ENCODE results near the gene TRIO. TPM values are rescaled to one million over a fixed set of nuclear protein-coding genes. Genes with fewer than 3 reads are reported as not detected.

Gene TRIO
- total and polyA plus RNA-seq, 2 donors: 35.8 to 233 TPM

GRCh38 chr5:14247054-14247386, 103.9 kb downstream of the TRIO start:
- DNase-seq (ENCODE audit: extremely low spot score): no peak
- Histone ChIP-seq H3K27ac (ENCODE audit: low read depth) (no peak overlapping the region), H3K4me3 (ENCODE audit: low read depth, low read length) (no peak overlapping the region), H3K4me1 (ENCODE audit: insufficient read depth) (no peaks in the 10 kb centered on the region), H3K36me3 (ENCODE audit: insufficient read depth) (no peaks in the 10 kb centered on the region)
- 54% methylated on average over 4 of the region's 4 CpGs for WGBS

- peaks cover 1% of the 10 kb centered on the region for H3K4me1 ChIP-seq (ENCODE audit: insufficient read depth)
- WGBS: 77% methylated on average over 6 of the region's 6 CpGs
- DNase-seq (ENCODE audit: extremely low spot score): no peak
- no peak overlapping the region for H3K27ac ChIP-seq (ENCODE audit: low read depth)
- H3K4me3 ChIP-seq (ENCODE audit: low read depth, low read length): no peak overlapping the region
- H3K36me3 ChIP-seq (ENCODE audit: insufficient read depth): no peaks in the 10 kb centered on the region
Observed at GRCh38 chr5:14249258-14250082, 106.3 kb downstream of the TRIO start.

- Histone ChIP-seq H3K4me1 (ENCODE audit: insufficient read depth) (peaks cover 2% of the 10 kb centered on the region), H3K36me3 (ENCODE audit: insufficient read depth) (no peaks in the 10 kb centered on the region), H3K27ac (ENCODE audit: low read depth) (no peak overlapping the region), H3K4me3 (ENCODE audit: low read depth, low read length) (no peak overlapping the region)
- WGBS: 30% methylated on average over 16 of the region's 16 CpGs
- peak; percentile 77 for DNase-seq (ENCODE audit: extremely low spot score)
Observed at GRCh38 chr5:14250084-14250695, 107.0 kb downstream of the TRIO start.

GRCh38 chr5:14250748-14251701, 107.9 kb downstream of the TRIO start:
- Histone ChIP-seq H3K36me3 (ENCODE audit: insufficient read depth) (no peaks in the 10 kb centered on the region), H3K4me1 (ENCODE audit: insufficient read depth) (peaks cover 2% of the 10 kb centered on the region), H3K27ac (ENCODE audit: low read depth) (no peak overlapping the region), H3K4me3 (ENCODE audit: low read depth, low read length) (no peak overlapping the region)
- 83% methylated on average over 11 of the region's 11 CpGs for WGBS
- DNase-seq (ENCODE audit: extremely low spot score): no peak

GRCh38 chr5:14251733-14252132, 108.6 kb downstream of the TRIO start:
- no peak for DNase-seq (ENCODE audit: extremely low spot score)
- Histone ChIP-seq H3K36me3 (ENCODE audit: insufficient read depth) (no peaks in the 10 kb centered on the region), H3K4me1 (ENCODE audit: insufficient read depth) (peaks cover 2% of the 10 kb centered on the region), H3K27ac (ENCODE audit: low read depth) (no peak overlapping the region), H3K4me3 (ENCODE audit: low read depth, low read length) (no peak overlapping the region)

- no peak for DNase-seq (ENCODE audit: extremely low spot score)
- WGBS: 89% methylated on average over 4 of the region's 4 CpGs
- peaks cover 2% of the 10 kb centered on the region for H3K4me1 ChIP-seq (ENCODE audit: insufficient read depth)
- H3K27ac ChIP-seq (ENCODE audit: low read depth): no peak overlapping the region
- no peaks in the 10 kb centered on the region for H3K36me3 ChIP-seq (ENCODE audit: insufficient read depth)
- no peak overlapping the region for H3K4me3 ChIP-seq (ENCODE audit: low read depth, low read length)
Observed at GRCh38 chr5:14252793-14253192, 109.7 kb downstream of the TRIO start.

- H3K27ac ChIP-seq (ENCODE audit: low read depth): no peak overlapping the region
- WGBS: 91% methylated on average over 2 of the region's 2 CpGs
- peaks cover 2% of the 10 kb centered on the region for H3K4me1 ChIP-seq (ENCODE audit: insufficient read depth)
- DNase-seq (ENCODE audit: extremely low spot score): no peak
- H3K4me3 ChIP-seq (ENCODE audit: low read depth, low read length): no peak overlapping the region
- H3K36me3 ChIP-seq (ENCODE audit: insufficient read depth): no peaks in the 10 kb centered on the region
Observed at GRCh38 chr5:14254686-14255085, 111.5 kb downstream of the TRIO start.

- DNase-seq (ENCODE audit: extremely low spot score): no peak
- Histone ChIP-seq H3K27ac (ENCODE audit: low read depth) (no peak overlapping the region), H3K4me1 (ENCODE audit: insufficient read depth) (peaks cover 2% of the 10 kb centered on the region), H3K36me3 (ENCODE audit: insufficient read depth) (no peaks in the 10 kb centered on the region), H3K4me3 (ENCODE audit: low read depth, low read length) (no peak overlapping the region)
- 82% methylated on average over 5 of the region's 5 CpGs for WGBS
Observed at GRCh38 chr5:14256026-14256690, 113.0 kb downstream of the TRIO start.

GRCh38 chr5:14256756-14257393, 113.7 kb downstream of the TRIO start:
- DNase-seq (ENCODE audit: extremely low spot score): no peak
- H3K36me3 ChIP-seq (ENCODE audit: insufficient read depth): no peaks in the 10 kb centered on the region
- no peak overlapping the region for H3K4me3 ChIP-seq (ENCODE audit: low read depth, low read length)
- H3K4me1 ChIP-seq (ENCODE audit: insufficient read depth): peaks cover 2% of the 10 kb centered on the region
- WGBS: 80% methylated on average over 11 of the region's 11 CpGs
- H3K27ac ChIP-seq (ENCODE audit: low read depth): peak overlapping the region; percentile 0

- DNase-seq (ENCODE audit: extremely low spot score): no peak
- 77% methylated on average over 7 of the region's 7 CpGs for WGBS
- Histone ChIP-seq H3K4me3 (ENCODE audit: low read depth, low read length) (no peak overlapping the region), H3K36me3 (ENCODE audit: insufficient read depth) (no peaks in the 10 kb centered on the region), H3K27ac (ENCODE audit: low read depth) (no peak overlapping the region), H3K4me1 (ENCODE audit: insufficient read depth) (peaks cover 2% of the 10 kb centered on the region)
Observed at GRCh38 chr5:14257995-14258403, 114.9 kb downstream of the TRIO start.

- WGBS: 65% methylated on average over 11 of the region's 11 CpGs
- Histone ChIP-seq H3K4me3 (ENCODE audit: low read depth, low read length) (no peak overlapping the region), H3K4me1 (ENCODE audit: insufficient read depth) (peaks cover 2% of the 10 kb centered on the region), H3K36me3 (ENCODE audit: insufficient read depth) (no peaks in the 10 kb centered on the region), H3K27ac (ENCODE audit: low read depth) (no peak overlapping the region)
- no peak for DNase-seq (ENCODE audit: extremely low spot score)
Observed at GRCh38 chr5:14258840-14259239, 115.7 kb downstream of the TRIO start.

- WGBS: 36% methylated on average over 2 of the region's 2 CpGs
- no peaks in the 10 kb centered on the region for H3K36me3 ChIP-seq (ENCODE audit: insufficient read depth)
- DNase-seq (ENCODE audit: extremely low spot score): no peak
- H3K4me1 ChIP-seq (ENCODE audit: insufficient read depth): no peaks in the 10 kb centered on the region
- H3K27ac ChIP-seq (ENCODE audit: low read depth): no peak overlapping the region
- no peak overlapping the region for H3K4me3 ChIP-seq (ENCODE audit: low read depth, low read length)
Observed at GRCh38 chr5:14260637-14261036, 117.5 kb downstream of the TRIO start.

- DNase-seq (ENCODE audit: extremely low spot score): no peak
- H3K36me3 ChIP-seq (ENCODE audit: insufficient read depth): no peaks in the 10 kb centered on the region
- no peak overlapping the region for H3K4me3 ChIP-seq (ENCODE audit: low read depth, low read length)
- WGBS: 65% methylated on average over 5 of the region's 5 CpGs
- H3K27ac ChIP-seq (ENCODE audit: low read depth): no peak overlapping the region
- H3K4me1 ChIP-seq (ENCODE audit: insufficient read depth): no peaks in the 10 kb centered on the region
Observed at GRCh38 chr5:14261235-14261634, 118.1 kb downstream of the TRIO start.

All from urinary bladder (tissue), 4 donors.